Measurements from ENCODE around the gene MCM5. TPM values are rescaled to one million over a fixed set of nuclear protein-coding genes. Genes with fewer than 3 reads are reported as not detected.

The MCM5 gene
- total and polyA plus RNA-seq, 2 experiments from 2014 or later: 34.4 to 51.5 TPM

- Histone ChIP-seq H2AFZ (no peak overlapping the region), H3K9ac (peak overlapping the region; percentile 95), H3K79me2 (ENCODE audit: insufficient read depth) (peaks cover 46% of the 10 kb centered on the region), H3K27me3 (replicated peaks; ENCODE audit: insufficient read depth) (no peaks in the 10 kb centered on the region), H3K4me3 (no peak overlapping the region), H3K36me3 (ENCODE audit: low read depth) (peaks cover 18% of the 10 kb centered on the region; the same call in 1 of the 2 replicates), H3K9me2 (ENCODE audit: insufficient read depth) (no peaks in the 10 kb centered on the region), H3K27ac (peak overlapping the region; percentile 75), H3K9me3 (ENCODE audit: low read depth) (no peaks in the 10 kb centered on the region), H4K20me1 (ENCODE audit: insufficient read depth) (no peaks in the 10 kb centered on the region), H3K4me2 (ENCODE audit: unreplicated experiment) (peak overlapping the region; percentile 88), H3K4me1 (ENCODE audit: insufficient read depth) (peaks cover 41% of the 10 kb centered on the region), H3F3A (ENCODE audit: insufficient read depth) (peaks cover 69% of the 10 kb centered on the region)
- DNase-seq: peak; percentile 71
- TF ChIP-seq EZH2 (IDR thresholded peaks at IDR 0.05; ENCODE audit: insufficient read depth, poor library complexity, severe bottlenecking) (no peak), EZH2phosphoT487 (IDR thresholded peaks at IDR 0.05; ENCODE audit: insufficient read depth, low read depth) (no peak)
- whole genome bisulfite sequencing, 2 experiments (ENCODE audit: low coverage in 1 of 2, low lambda C conversion rate in 2 of 2, missing lambda C conversion rate in 2 of 2): 61 to 64% methylated on average over 6 of the region's 6 CpGs
- in situ Hi-C loops (cut with MboI): no loop called here
Measured at GRCh38 chr22:35380013-35380412, 19.9 kb upstream of the MCM5 start.

GRCh38 chr22:35380537-35381423 lies 19.2 kb upstream of the MCM5 start, which contains the start of gene HMOX1:
Gene HMOX1, plus strand, starts transcription at chr22:35381096. Its CDS starts 78 bp downstream, at chr22:35381174.
- H4K20me1 ChIP-seq (ENCODE audit: insufficient read depth): no peaks in the 10 kb centered on the region
- in situ Hi-C loops (cut with MboI): no loop called here
- no peaks in the 10 kb centered on the region for H3K9me2 ChIP-seq (ENCODE audit: insufficient read depth)
- peaks cover 67% of the 10 kb centered on the region for H3F3A ChIP-seq (ENCODE audit: insufficient read depth)
- peak; percentile 98 for DNase-seq
- peak within 1 kb of the TSS; percentile 67 for H2AFZ ChIP-seq
- no peaks in the 10 kb centered on the region for H3K27me3 ChIP-seq (replicated peaks; ENCODE audit: insufficient read depth)
- H3K36me3 ChIP-seq (ENCODE audit: low read depth): peaks cover 23% of the 10 kb centered on the region; the same call in 1 of the 2 replicates
- peak within 1 kb of the TSS; percentile 75 for H3K27ac ChIP-seq
- no peaks in the 10 kb centered on the region for H3K9me3 ChIP-seq (ENCODE audit: low read depth)
- peak within 1 kb of the TSS; percentile 95 for H3K9ac ChIP-seq
- WGBS, 2 experiments (ENCODE audit: low coverage in 1 of 2, low lambda C conversion rate in 2 of 2, missing lambda C conversion rate in 2 of 2): 1% methylated on average over 34 to 44 of the region's 47 CpGs
- H3K4me3 ChIP-seq: peak within 1 kb of the TSS; percentile 87
- H3K4me1 ChIP-seq (ENCODE audit: insufficient read depth): peaks cover 33% of the 10 kb centered on the region
- TF ChIP-seq EZH2 (IDR thresholded peaks at IDR 0.05; ENCODE audit: insufficient read depth, poor library complexity, severe bottlenecking) (no peak), EZH2phosphoT487 (IDR thresholded peaks at IDR 0.05; ENCODE audit: insufficient read depth, low read depth) (no peak)
- H3K79me2 ChIP-seq (ENCODE audit: insufficient read depth): peaks cover 50% of the 10 kb centered on the region
- H3K4me2 ChIP-seq (ENCODE audit: unreplicated experiment): peak within 1 kb of the TSS; percentile 88

DNA sequence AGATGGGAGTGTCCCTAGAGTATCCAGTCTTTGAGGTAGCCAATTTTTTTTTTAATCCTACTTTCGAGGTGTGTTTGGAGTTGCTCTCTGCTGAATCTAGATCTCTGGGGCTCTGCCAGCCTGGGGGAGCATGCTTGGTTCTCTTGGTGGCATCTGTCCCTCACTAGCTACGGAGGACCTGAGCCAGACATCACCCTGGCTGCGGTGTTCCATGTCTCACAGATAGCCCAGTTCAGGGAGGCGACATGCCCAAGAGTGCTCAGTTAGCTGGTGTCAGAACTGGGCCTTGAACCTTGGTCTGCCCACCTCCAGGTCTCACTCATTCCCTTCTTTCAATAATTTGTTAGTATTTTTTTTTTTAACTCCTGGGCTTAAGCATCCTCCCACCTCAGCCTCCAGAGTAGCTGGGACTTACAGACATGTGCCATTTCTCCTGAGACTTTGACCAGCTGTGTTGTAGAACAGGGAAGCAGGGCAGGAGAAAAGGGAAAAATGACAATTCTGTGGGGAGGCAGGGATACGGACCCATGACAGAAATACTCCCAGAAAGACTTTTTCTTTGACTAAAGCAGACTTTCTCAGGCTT lies 18.4 kb upstream of the MCM5 start:
- in situ Hi-C loops (cut with MboI): no loop called here
- no peaks in the 10 kb centered on the region for H3K9me3 ChIP-seq (ENCODE audit: low read depth)
- 1 to 5% methylated on average over 5 of the region's 5 CpGs for WGBS, 2 experiments (ENCODE audit: low coverage in 1 of 2, low lambda C conversion rate in 2 of 2, missing lambda C conversion rate in 2 of 2)

DNA sequence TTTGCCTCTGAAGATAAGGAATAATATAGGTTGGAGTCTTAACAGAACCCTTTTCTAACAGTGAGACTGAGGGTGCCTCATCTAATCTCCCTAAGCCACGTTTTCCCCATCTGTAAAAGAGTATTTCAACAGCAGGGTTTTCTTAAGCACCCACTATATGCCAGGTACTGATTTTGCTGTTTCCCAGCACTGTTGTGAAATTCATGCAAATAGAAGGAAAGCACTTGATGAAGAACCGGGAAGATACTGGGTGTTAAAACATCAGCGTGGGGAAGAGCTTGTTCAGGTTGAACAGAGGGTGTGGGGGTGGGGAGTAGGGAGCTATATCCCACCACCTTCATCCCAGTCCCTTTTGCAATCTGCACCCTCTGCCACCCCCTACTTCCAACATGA lies 16.3 kb upstream of the MCM5 start:
- Histone ChIP-seq H3K4me2 (ENCODE audit: unreplicated experiment) (no peak overlapping the region), H3K9me3 (ENCODE audit: low read depth) (no peaks in the 10 kb centered on the region), H3K4me3 (peak overlapping the region; percentile 87; the same call in 1 of the 2 replicates), H2AFZ (no peak overlapping the region), H3K4me1 (ENCODE audit: insufficient read depth) (peaks cover 17% of the 10 kb centered on the region), H3K36me3 (ENCODE audit: low read depth) (peaks cover 47% of the 10 kb centered on the region), H4K20me1 (ENCODE audit: insufficient read depth) (no peaks in the 10 kb centered on the region), H3K27ac (no peak overlapping the region), H3K27me3 (replicated peaks; ENCODE audit: insufficient read depth) (no peaks in the 10 kb centered on the region), H3K9ac (peak overlapping the region; percentile 95; the same call in 1 of the 2 replicates), H3K9me2 (ENCODE audit: insufficient read depth) (no peaks in the 10 kb centered on the region), H3F3A (ENCODE audit: insufficient read depth) (peaks cover 60% of the 10 kb centered on the region), H3K79me2 (ENCODE audit: insufficient read depth) (peaks cover 54% of the 10 kb centered on the region)
- DNase-seq: no peak
- no peak for TF ChIP-seq EZH2 (IDR thresholded peaks at IDR 0.05; ENCODE audit: insufficient read depth, poor library complexity, severe bottlenecking)
- TF ChIP-seq EZH2phosphoT487 (IDR thresholded peaks at IDR 0.05; ENCODE audit: insufficient read depth, low read depth): no peak
- WGBS, 2 experiments (ENCODE audit: low coverage in 1 of 2, low lambda C conversion rate in 2 of 2, missing lambda C conversion rate in 2 of 2): 77 to 86% methylated on average over 3 of the region's 3 CpGs
- in situ Hi-C loops (cut with MboI): no loop called here

More for the DNA sequence above, 18.4 kb upstream of the MCM5 start:
- Histone ChIP-seq H3K4me3 (peak overlapping the region; percentile 87), H4K20me1 (ENCODE audit: insufficient read depth) (no peaks in the 10 kb centered on the region), H3F3A (ENCODE audit: insufficient read depth) (peaks cover 60% of the 10 kb centered on the region), H3K27ac (peak overlapping the region; percentile 75), H3K27me3 (replicated peaks; ENCODE audit: insufficient read depth) (no peaks in the 10 kb centered on the region), H3K4me2 (ENCODE audit: unreplicated experiment) (peak overlapping the region; percentile 88), H3K79me2 (ENCODE audit: insufficient read depth) (peaks cover 54% of the 10 kb centered on the region), H3K36me3 (ENCODE audit: low read depth) (peaks cover 29% of the 10 kb centered on the region), H3K9me2 (ENCODE audit: insufficient read depth) (no peaks in the 10 kb centered on the region), H2AFZ (peak overlapping the region; percentile 67), H3K4me1 (ENCODE audit: insufficient read depth) (peaks cover 26% of the 10 kb centered on the region), H3K9ac (peak overlapping the region; percentile 95)
- no peak for TF ChIP-seq EZH2phosphoT487 (IDR thresholded peaks at IDR 0.05; ENCODE audit: insufficient read depth, low read depth)
- TF ChIP-seq EZH2 (IDR thresholded peaks at IDR 0.05; ENCODE audit: insufficient read depth, poor library complexity, severe bottlenecking): no peak
- DNase-seq: no peak
